Measurements from ENCODE around the gene INPP5A. TPM values are rescaled to one million over a fixed set of nuclear protein-coding genes. Genes with fewer than 3 reads are reported as not detected.
A peak's percentile ranks its signal among the peaks of the same experiment; 100 is the strongest.
"Not testable (repeated sequence)": the region's sequence is repeated elsewhere in the genome, so short reads cannot be mapped to it uniquely, and the experiment has no call there.

The INPP5A gene
- polyA plus RNA-seq, 6 donors from 2014 or later: 1.3 to 6.7 (median 2.1) TPM

DNA sequence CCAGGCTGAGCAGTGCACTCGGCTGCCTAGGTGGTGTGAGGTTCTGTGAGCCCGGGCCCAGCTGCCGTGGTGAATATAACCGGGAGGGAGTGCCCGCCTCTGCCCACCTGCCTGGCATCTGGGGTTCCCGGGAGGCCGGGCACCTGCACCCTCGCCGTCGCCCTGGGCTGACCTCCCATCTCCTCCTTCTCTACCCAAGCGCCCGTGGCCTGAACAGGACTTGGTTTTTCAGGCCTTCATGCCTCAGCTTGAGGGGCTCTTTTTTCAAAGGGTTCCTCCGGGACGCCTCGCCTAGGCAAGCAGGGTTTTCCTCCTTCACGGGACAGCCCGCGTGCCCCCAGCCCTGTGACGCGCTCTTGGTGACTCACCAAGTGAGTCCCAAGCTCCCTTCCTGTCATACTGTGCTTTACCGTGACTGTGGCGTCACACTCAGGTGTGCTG is 9.9 kb downstream of the INPP5A start:
- Mint-ChIP-seq H3K4me1 (peaks cover 52 to 88% (median 82%) of the 10 kb centered on the region in 3 donors), H3K9me3 (no peaks in the 10 kb centered on the region), H3K4me3 (peak overlapping the region; percentile 29 to 91 (median 80)), H3K36me3 (no peaks in the 10 kb centered on the region), H3K27me3 (no peaks in the 10 kb centered on the region), H3K27ac (peak overlapping the region in 5 of 6 donors; percentile 96 to 99 (median 98))
- ATAC-seq (ENCODE audit: low read depth in 2 of 2) (peak; percentile 40 to 48), DNase-seq (peak; percentile 76)

DNA sequence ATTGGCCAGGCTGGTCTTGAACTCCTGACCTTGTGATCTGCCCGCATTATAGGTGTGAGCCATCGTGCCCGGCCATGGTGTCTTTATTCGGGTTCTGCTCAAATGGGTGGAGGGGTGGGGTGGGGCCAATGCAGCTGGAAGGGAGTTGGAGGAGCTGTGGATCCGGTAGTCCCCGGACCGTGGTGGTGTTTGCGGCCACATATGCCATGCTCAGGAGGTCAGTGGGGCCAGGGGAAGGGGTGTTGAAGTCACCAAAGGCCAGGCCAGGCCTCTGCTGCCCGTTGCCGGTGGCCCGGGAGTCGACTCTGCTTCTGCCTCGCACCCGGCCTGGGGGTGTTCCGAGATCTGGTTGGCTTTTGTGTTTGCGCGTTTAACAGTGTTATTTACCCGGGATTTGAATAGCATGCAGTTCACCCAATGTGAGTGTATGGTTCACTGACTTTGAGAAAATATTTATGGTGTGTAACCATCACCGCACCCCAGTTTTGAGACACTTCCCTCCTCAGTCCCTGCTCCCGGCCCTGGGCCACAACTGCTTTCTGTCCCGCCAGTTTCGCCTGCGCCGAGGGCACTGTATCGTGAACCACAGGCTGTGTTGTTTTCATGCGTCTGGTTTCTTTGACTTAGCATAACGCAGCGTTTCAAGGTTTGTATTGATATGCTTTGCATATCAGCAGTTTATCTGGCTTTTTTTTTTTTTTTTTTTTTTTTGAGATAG is 10.7 kb downstream of the INPP5A start:
- Mint-ChIP-seq H3K4me1 (peaks cover 47 to 80% (median 77%) of the 10 kb centered on the region in 3 donors), H3K27ac (peak overlapping the region in 5 of 6 donors; percentile 96 to 99 (median 98)), H3K9me3 (no peaks in the 10 kb centered on the region), H3K36me3 (no peaks in the 10 kb centered on the region), H3K27me3 (no peaks in the 10 kb centered on the region), H3K4me3 (peak overlapping the region; percentile 66 to 87 (median 77))
- ATAC-seq (ENCODE audit: low read depth in 2 of 2): peak; percentile 45 to 55
- peak; percentile 77 for DNase-seq

DNA sequence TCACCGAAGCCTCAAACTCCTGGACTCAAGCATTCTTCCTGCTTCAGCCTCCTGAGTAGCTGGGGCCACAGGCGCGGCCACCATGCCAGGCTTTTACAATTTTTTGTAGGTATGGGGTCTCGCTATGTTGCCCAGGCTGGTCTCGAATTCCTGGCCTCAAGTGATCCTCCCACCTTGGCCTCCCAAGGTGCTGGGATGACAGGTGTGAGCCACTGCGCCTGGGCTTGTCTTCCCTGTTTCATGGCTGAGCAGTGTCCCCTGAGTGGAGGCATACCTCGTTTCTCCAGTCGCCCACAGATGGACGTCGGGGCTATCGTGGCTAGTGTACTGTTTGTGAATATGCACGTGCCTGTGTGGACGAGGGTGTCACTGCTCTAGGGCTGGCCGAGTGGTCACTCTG is 11.3 kb downstream of the INPP5A start:
- Mint-ChIP-seq H3K36me3 (no peaks in the 10 kb centered on the region), H3K9me3 (no peaks in the 10 kb centered on the region), H3K4me3 (peak overlapping the region in 7 of 8 donors; percentile 28 to 81 (median 71)), H3K4me1 (peaks cover 46 to 76% (median 76%) of the 10 kb centered on the region in 3 donors), H3K27ac (peak overlapping the region in 5 of 6 donors; percentile 96 to 99 (median 98)), H3K27me3 (no peaks in the 10 kb centered on the region)
- no peak for DNase-seq
- ATAC-seq (ENCODE audit: low read depth in 2 of 2): no peak

DNA sequence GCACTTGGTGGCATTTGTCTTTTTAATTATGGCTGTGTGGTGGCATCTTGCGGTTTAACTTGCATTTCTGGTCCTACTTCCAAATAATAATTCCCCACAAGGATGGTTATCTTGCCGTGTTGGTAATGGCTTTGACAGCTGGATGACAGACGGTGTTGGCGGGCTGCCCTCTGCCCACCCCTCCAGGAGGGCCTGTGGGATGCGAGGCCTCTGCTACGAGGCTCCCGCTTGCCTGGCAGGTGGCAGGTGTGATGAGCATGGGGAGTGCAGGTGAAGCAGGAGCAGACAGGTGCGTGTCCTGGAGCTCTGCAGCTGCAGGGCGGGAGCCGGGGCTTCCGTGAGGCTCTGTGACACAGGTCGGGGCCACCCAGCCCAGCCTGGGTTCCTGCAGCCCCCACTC is 11.8 kb downstream of the INPP5A start:
- DNase-seq (no peak), ATAC-seq (ENCODE audit: low read depth in 2 of 2) (no peak)
- H3K9me3 Mint-ChIP-seq: no peaks in the 10 kb centered on the region
- H3K36me3 Mint-ChIP-seq: no peaks in the 10 kb centered on the region
- H3K27ac Mint-ChIP-seq: peak overlapping the region in 4 of 6 donors; percentile 86 to 99 (median 92)
- peak overlapping the region in 5 of 8 donors; percentile 28 to 71 (median 60) for H3K4me3 Mint-ChIP-seq
- H3K27me3 Mint-ChIP-seq: no peaks in the 10 kb centered on the region
- H3K4me1 Mint-ChIP-seq: peaks cover 44 to 71% (median 71%) of the 10 kb centered on the region in 3 donors

DNA sequence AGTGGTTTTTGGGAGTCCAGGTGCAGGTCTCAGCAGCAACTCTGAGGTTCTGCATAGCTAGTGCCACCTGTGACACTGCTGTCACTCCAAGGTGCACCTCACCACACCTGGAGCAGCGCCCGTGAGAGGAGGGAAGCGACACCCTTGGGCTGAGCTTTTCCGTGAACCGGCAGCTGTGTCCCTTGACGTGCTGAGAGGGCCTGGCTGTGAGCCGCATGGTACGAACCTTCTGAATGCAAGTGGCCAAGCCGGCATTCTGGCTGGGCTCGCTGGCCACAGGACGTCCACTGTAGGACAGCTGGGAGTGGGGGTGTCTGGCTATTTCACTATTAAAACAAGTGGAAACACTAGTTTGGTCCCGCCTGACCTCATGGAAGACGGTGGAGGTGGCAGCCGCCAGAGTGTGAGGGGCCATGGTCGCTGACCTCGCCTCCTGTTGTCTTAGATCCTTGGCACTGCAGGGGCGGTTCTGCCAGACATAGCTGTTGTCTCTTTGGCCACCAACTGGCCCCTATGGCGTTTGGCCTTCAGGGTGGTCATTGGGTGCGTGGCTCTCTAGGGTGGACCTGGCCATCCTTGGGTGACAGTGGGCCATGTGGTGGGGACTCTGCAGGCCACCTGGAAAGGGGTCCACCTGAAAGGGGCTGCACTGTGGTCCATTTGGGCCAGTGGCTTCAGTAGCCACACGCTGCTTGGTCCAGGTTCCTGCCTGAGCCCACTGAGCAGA is 12.9 kb downstream of the INPP5A start:
- ATAC-seq (ENCODE audit: low read depth in 2 of 2): no peak
- Mint-ChIP-seq H3K36me3 (no peaks in the 10 kb centered on the region), H3K9me3 (no peaks in the 10 kb centered on the region), H3K27ac (peak overlapping the region in 5 of 6 donors; percentile 76 to 99 (median 96)), H3K4me1 (peaks cover 36 to 62% (median 61%) of the 10 kb centered on the region in 3 donors), H3K4me3 (peak overlapping the region in 6 of 8 donors; percentile 15 to 95 (median 82)), H3K27me3 (no peaks in the 10 kb centered on the region)
- no peak for DNase-seq

DNA sequence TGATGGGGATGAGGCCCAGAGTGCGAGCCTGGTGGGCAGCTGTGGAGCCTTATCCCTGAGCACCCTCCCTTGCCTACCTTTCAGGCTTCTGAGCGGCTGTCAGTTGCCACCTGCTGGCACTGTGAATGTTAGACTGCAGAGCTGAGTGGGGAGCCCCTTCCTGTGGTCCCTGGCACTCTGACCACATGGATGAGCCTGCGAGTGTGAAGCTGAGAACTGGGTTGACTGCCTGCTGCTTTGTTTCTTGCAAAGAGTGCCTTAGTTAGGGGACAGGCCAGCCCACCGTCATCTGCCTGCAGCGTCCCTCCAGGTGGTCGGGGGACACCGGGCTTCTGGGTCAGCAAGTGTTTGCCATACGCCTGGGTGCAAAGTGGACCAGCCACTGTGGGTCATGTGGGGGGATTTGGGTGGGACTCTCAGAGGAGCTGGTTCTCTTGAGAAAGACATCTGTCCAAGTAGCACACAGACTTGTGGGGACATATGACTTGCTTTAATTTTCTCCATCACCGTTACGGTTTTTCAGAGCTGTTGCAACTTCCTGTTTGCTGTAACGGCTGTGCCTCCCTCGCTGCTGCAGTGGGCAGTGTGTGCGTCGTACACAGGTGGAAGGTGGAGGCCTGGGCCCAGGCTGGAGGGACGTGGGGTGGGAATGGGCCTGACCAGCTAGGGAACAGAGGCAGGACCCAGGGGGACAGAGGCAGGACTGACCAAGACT is 13.7 kb downstream of the INPP5A start:
- peak overlapping the region in 5 of 6 donors; percentile 96 to 99 (median 98) for H3K27ac Mint-ChIP-seq
- H3K4me3 Mint-ChIP-seq: peak overlapping the region in 7 of 8 donors; percentile 32 to 95 (median 83)
- H3K36me3 Mint-ChIP-seq: no peaks in the 10 kb centered on the region
- no peaks in the 10 kb centered on the region for H3K27me3 Mint-ChIP-seq
- H3K9me3 Mint-ChIP-seq: no peaks in the 10 kb centered on the region
- DNase-seq (peak; percentile 64), ATAC-seq (ENCODE audit: low read depth in 2 of 2) (peak; percentile 17 to 18)
- peaks cover 38 to 55% (median 54%) of the 10 kb centered on the region in 3 donors for H3K4me1 Mint-ChIP-seq

DNA sequence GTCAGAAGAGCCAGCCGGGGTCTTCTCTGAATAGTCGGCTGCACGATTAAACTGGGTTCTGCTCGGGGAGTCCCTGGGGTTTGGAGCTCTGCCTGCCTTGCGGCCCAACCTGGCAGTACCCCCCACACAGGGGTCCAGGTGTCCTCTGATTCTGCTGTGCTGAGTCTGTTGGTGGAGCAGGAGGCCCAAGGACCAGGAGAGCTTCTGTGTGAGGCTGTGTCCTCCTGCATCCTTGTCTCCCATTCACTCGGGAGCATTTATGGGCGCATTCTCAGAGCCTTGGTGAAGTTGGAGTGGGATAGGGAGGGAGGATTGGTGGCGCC is 14.2 kb downstream of the INPP5A start:
- DNase-seq (no peak), ATAC-seq (ENCODE audit: low read depth in 2 of 2) (no peak)
- Mint-ChIP-seq H3K27ac (peak overlapping the region in 5 of 6 donors; percentile 96 to 99 (median 98)), H3K4me3 (peak overlapping the region in 7 of 8 donors; percentile 32 to 95 (median 83)), H3K27me3 (no peaks in the 10 kb centered on the region), H3K9me3 (no peaks in the 10 kb centered on the region), H3K36me3 (no peaks in the 10 kb centered on the region), H3K4me1 (peaks cover 38 to 50% (median 50%) of the 10 kb centered on the region in 3 donors)

DNA sequence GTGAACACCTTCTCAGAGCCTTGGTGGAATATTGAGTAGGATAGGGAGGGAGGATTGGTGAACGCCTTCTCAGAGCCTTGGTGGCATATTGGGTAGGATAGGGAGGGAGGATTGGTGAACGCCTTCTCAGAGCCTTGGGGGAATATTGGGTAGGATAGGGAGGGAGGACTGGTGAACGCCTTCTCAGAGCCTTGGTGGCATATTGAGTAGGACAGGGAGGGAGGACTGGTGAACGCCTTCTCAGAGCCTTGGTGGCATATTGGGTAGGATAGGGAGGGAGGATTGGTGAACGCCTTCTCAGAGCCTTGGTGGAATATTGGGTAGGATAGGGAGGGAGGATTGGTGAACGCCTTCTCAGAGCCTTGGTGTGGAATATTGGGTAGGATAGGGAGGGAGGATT is 15.0 kb downstream of the INPP5A start:
- not testable (repeated sequence) for H3K27me3 Mint-ChIP-seq; H3K36me3 Mint-ChIP-seq; H3K9me3 Mint-ChIP-seq; H3K4me3 Mint-ChIP-seq; ATAC-seq (ENCODE audit: low read depth in 2 of 2); DNase-seq; H3K27ac Mint-ChIP-seq
- peaks cover 31 to 42% (median 41%) of the 10 kb centered on the region in 3 donors for H3K4me1 Mint-ChIP-seq

DNA sequence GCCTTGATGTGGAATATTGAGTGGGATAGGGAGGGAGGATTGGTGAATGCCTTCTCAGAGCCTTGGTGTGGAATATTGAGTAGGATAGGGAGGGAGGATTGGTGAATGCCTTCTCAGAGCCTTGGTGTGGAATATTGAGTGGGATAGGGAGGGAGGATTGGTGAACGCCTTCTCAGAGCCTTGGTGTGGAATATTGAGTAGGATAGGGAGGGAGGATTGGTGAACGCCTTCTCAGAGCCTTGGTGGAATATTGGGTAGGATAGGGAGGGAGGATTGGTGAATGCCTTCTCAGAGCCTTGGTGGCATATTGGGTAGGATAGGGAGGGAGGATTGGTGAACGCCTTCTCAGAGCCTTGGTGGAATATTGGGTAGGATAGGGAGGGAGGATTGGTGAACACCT is 16.0 kb downstream of the INPP5A start:
- not testable (repeated sequence) for ATAC-seq (ENCODE audit: low read depth in 2 of 2); DNase-seq; H3K4me3 Mint-ChIP-seq; H3K9me3 Mint-ChIP-seq; H3K36me3 Mint-ChIP-seq; H3K27ac Mint-ChIP-seq; H3K27me3 Mint-ChIP-seq
- H3K4me1 Mint-ChIP-seq: peaks cover 26 to 33% (median 32%) of the 10 kb centered on the region in 3 donors

DNA sequence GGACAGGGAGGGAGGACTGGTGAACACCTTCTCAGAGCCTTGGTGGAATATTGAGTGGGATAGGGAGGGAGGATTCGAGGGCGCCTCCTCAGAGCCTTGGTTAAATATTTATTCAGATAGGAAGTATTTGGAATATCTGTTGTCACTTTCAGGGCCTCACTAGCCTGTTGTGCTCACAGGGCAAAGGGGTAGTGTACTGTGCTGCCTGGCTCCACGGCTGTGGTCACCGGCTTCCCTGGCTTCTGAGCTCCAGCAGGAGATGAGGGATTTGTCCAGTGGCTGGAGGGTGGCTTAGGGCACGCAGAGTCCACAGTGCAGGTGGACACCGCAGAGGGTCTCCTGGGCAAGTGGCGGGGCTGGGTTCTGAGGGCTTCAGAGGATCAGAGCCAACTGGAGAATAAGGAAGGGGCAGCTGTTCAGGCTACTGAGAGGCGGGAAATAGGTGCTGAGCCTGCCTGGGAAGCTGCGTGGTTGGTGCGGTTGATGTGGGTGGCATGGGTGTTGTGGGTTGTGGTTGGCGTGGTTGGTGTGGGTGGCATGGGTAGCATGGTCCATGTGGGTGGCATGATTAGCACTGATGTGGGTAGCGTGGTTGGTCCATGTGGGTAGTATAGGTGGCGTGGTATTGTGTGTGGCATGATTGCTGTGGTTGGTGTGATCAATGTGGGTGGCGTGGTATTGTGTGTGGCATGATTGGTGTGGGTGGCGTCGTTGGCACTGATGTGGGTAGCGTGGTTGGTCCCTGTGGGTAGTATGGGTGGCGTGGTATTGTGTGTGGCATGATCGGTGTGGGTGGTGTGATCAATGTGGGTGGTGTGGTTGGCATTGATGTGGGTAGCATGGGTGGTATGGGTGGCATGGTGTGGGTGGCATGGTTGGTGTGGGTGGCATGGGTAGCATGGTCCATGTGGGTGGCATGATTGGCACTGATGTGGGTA is 16.7 kb downstream of the INPP5A start:
- no peaks in the 10 kb centered on the region for H3K36me3 Mint-ChIP-seq
- peaks cover 25 to 30% (median 28%) of the 10 kb centered on the region in 3 donors for H3K4me1 Mint-ChIP-seq
- H3K27ac Mint-ChIP-seq: no peak overlapping the region
- H3K4me3 Mint-ChIP-seq: no peak overlapping the region
- no peaks in the 10 kb centered on the region for H3K9me3 Mint-ChIP-seq
- DNase-seq: no peak
- no peaks in the 10 kb centered on the region for H3K27me3 Mint-ChIP-seq
- ATAC-seq (ENCODE audit: low read depth in 2 of 2): no peak

DNA sequence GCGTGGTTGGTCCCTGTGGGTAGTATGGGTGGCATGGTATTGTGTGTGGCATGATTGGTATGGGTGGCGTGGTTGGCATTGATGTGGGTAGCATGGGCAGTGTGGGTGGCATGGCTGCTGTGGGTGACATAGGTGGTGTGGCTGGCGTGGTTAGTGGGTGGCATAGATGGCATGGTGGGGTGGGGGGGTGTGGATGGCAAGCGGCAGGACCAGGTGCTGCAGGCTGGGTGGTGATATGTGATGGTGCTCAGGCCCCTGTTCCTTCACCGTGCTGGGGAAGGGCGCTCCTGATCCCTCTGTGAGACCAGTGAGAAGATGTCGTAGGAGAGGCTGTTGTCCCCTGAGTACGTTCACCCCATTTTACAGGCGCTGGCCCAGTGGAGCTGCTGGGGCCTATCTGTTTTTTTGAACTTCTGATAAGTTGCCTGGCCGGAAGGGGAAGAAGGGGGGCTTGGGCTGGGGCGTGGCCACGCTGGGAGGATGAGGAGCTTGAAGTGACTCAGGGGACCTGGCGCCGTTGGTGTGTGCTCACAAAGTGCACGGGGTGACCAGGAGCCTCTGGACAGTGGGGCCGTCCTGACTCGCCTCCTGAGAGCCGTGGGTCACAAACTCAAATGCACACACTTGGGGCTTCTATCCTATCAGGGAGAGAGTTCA is 17.5 kb downstream of the INPP5A start:
- Mint-ChIP-seq H3K27me3 (no peaks in the 10 kb centered on the region), H3K9me3 (no peaks in the 10 kb centered on the region), H3K4me3 (no peak overlapping the region), H3K36me3 (no peaks in the 10 kb centered on the region), H3K4me1 (peaks cover 29 to 32% (median 32%) of the 10 kb centered on the region in 3 donors), H3K27ac (no peak overlapping the region)
- ATAC-seq (ENCODE audit: low read depth in 2 of 2): peak; percentile 56 to 59
- DNase-seq: peak; percentile 86
